HuH-7 (cell line): ENCODE results near the gene RNF168.
"Not testable (repeated sequence)": the region's sequence is repeated elsewhere in the genome, so short reads cannot be mapped to it uniquely, and the experiment has no call there.

Experiments used
- DNase-seq: peaks from one replicate; pipeline ENCODE4 v3.0.0; 2011; ENCODE audit warnings: low spot score

The RNF168 gene

GRCh38 chr3:196514913-196515621, 11.5 kb upstream of the RNF168 start, which contains the start of gene SMCO1:
TSS of gene SMCO1 (minus strand) at chr3:196515346. CDS start at chr3:196515209, 137 bp downstream.
- DNase-seq, result no peak

DNA sequence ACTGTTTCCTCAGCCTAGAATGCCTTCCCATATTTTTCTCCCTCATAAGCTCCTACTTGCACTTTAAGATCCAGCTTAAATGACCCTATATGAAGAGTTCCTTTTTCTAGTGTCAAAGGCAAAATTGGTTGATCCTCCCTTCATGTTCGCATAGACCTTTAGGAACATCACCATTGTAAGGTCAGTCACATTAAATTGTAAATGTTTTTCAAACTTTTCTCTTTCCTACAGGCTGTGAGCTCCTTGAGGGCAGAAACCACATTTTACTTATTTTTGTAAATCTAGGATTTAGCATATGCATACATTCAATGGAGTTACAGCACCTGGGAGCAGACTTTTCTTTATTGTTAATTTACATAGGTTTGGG, 10.8 kb upstream of the RNF168 start:
- DNase-seq, result no peak

GRCh38 chr3:196513697-196514349, 10.3 kb upstream of the RNF168 start:
- DNase-seq, result no peak

DNA sequence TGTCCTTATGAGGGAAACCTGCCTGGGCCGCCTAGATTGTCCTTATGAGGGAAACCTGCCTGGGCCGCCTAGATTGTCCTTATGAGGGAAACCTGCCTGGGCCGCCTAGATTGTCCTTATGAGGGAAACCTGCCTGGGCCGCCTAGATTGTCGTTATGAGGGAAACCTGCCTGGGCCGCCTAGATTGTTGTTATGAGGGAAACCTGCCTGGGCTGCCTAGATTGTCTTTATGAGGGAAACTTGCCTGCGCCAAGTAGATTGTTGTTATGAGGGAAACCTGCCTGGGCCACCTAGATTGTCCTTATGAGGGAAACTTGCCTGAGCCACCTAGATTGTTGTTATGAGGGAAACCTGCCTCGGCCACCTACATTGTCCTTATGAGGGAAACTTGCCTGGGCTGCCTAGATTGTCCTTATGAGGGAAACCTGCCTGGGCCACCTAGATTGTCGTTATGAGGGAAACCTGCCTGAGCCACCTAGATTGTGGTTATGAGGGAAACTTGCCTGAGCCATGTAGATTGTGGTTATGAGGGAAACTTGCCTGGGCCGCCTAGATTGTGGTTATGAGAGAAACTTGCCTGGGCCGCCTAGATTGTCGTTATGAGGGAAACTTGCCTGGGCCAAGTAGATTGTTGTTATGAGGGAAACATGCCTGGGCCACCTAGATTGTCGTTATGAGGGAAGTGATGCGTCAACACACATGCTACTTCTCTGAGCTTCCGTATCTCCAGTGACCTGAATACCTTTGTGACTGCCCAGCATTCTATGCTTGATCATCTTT, 8.3 kb upstream of the RNF168 start:
- DNase-seq, result not testable (repeated sequence)

DNA sequence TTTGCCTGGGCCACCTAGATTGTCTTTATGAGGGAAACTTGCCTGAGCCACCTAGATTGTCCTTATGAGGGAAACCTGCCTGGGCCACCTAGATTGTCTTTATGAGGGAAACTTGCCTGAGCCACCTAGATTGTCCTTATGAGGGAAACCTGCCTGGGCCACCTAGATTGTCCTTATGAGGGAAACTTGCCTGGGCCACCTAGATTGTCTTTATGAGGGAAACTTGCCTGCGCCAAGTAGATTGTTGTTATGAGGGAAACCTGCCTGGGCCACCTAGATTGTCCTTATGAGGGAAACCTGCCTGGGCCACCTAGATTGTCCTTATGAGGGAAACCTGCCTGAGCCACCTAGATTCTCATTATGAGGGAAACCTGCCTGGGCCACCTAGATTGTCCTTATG, 7.5 kb upstream of the RNF168 start:
- DNase-seq, result not testable (repeated sequence)

DNA sequence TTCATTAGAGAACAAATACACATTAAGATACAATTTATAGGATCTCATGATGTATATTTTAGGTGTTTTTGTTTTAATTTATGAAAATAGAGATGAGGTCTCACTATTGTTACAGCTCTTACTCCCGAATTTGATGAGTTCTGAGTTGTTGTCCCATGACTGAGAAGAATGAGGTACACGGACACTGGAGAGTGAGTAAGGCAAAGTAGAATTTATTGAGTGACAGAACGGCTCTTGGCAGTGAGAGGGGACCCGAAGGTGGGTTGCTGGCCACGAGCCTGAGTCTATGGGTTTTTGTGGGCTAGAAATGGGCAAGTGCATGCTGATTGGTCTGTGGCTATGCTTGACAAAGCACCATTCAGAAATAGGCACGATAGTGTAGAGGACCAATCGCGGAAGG, 3.1 kb upstream of the RNF168 start:
- no peak for DNase-seq

- no peak for DNase-seq
These were observed 988 bp upstream of the RNF168 start for GRCh38 chr3:196504556-196504955.

DNA sequence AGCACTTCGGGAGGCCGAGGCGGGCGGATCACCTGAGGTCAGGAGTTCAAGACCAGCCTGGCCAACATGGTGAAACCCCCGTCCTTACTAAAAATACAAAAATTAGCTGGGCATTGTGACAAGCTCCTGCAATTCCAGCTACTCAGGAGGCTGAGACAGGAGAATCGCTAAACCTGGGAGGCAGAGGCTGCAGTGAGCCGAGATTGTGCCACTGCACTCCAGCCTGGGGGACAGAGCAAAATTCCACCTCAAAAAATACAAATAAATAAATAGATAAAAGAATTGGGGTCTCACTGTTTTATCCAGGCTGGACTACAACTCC, 470 bp upstream of the RNF168 start:
- DNase-seq, result not testable (repeated sequence)

DNA sequence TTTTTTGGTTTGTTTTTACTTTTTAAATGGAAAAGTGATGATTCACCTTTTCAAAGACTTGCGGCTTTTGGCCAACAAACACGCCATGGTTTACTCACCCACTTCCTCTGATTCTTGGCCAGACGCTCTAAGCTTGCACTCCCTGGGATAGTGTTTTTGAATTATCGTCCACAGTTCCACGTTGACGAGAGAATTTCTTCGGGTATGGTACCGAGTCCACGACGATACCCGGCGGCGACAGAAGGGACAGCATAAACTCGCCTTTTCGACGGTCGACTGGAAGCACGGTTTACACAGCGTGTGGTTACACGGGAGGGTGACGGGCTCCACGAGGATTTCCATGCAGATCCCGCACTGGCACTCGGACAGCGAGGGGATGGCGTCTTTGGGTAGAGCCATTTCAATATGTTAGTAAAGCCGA, 783 bp downstream of the RNF168 start:
- DNase-seq, result peak; percentile 43

DNA sequence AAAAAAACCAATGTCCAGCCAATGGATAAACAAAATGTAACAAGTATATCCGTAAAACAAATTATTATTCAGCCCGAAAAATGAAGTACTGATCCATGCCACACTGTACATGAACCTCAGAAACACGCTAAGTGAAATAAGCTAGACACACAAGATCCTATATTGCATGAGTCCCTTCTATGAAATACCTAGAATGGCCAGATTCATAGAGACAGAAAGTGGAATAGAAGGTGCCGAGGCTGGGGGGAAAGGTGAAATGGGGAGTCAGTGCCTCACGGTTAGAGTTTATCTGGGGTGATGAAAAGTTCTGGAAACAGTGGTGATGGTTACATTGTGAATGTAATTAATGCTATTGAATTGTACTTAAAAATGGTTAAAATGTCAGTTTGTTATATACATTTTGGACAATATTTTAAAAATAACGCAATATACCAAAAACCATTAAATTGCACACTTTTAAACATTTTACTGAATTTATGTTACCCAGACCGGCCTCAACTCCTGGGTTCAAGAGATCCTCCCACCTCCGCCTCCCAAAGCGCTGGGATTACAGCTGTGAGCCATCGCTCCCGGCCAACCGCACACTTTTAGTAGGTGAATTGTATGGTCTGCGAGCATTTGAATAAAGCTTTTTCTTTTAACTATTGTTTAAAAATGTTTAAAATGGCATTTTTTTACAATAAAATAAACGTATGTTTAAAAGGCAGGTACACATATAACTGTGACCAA, 2.1 kb downstream of the RNF168 start:
- no peak for DNase-seq

- no peak for DNase-seq
These were observed 3.6 kb downstream of the RNF168 start for GRCh38 chr3:196499807-196500524.

DNA sequence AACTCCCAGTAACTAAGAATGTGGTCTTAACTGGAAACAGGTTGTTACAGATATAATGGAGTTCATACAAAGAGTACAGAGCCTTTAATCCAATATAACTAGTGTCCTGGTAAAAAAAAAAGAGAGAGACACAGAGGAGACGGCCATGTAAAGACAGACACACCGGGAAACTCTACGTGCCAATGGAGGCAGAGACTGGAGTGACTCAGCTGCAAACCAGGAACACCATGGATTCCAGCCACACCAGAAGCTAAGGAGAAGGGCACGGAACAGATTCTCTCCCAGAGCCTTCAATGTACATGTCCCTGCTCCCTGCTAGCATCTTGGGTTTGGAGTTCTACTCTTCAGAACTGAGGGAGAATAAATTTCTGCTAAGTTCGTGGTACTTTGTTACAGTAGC, 4.5 kb downstream of the RNF168 start:
- no peak for DNase-seq

DNA sequence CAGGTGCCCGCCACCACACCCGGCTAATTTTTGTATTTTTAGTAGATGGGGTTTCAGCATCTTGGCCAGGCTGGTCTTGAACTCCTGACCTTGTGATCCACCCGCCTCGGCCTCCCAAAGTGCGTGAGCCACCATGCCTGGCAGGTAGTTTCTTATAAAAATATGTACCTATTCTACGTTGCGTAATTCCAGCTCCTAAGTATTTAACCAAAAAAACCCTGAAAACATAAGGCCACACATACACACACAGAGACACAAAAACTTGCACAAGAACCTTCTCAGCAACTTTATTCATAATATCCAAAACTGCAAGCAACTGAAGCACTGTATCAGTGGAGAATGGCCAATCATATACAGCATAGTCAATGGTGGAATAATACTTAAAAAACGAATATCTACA, 5.3 kb downstream of the RNF168 start:
- DNase-seq, result no peak

- no peak for DNase-seq
These were observed 7.4 kb downstream of the RNF168 start for GRCh38 chr3:196496183-196496582.

DNA sequence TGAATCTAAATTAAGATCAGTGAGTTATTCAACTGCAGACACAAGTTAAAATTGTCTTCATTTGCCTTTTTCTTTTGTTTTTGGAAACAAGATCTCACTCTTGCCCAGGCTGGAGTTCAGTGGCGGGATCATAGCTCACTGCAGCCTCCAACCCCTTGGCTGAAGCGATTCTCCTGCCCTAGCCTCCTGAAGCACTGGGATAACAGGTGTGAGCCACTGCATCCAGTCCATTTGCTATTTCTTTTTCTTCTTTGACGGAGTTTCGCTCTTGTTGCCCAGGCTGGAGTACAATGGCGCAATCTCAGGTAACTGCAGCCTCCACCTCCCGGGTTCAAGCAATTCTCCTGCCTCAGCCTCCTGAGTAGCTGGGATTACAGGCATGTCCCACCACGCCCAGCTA, 10.3 kb downstream of the RNF168 start:
- no peak for DNase-seq

- no peak for DNase-seq
These were observed 11.5 kb downstream of the RNF168 start for GRCh38 chr3:196492080-196492479.

DNA sequence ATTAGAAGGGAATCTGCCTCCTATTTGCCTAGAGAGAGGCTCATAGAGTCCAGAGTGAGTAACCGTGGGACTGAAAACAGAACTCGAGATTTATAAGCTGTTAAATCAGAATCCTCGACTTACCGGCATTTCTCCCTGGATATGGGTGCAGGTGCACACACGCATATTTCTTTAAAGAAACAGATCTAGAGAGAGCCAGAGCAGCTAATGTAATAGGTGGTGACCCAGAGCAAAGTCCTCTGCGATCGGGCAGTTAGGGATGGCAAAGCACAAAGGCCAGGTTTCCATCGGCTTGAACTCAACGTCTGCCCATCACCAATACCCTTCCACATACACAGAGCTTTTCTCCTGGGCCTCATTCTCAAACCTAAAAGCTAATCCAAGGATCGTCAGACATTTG, 13.8 kb downstream of the RNF168 start:
- no peak for DNase-seq

DNA sequence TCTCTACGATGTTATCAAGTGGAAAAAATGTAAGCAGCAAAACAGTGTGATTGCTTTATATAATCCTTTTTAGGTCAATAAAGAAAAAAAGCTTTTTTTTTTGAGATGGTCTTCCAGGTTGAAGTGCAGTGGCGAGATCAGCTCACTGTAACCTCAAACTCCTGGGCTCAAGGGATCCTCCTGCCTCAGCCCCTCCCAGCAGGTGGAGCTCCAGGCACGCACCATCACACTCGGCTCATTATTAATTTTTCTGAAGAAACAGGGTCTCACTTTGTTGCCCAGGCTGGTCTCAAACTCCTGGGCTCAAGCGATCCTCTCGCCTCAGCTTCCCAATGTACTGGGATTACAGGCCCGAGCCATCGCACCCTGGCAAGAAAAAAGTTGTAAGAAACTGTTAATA, 17.3 kb downstream of the RNF168 start:
- no peak for DNase-seq

- DNase-seq, result no peak
These were observed 25.9 kb downstream of the RNF168 start for GRCh38 chr3:196477678-196478077.

GRCh38 chr3:196472286-196472685, 31.3 kb downstream of the RNF168 start:
- no peak for DNase-seq

- no peak for DNase-seq
These were observed 32.0 kb downstream of the RNF168 start for GRCh38 chr3:196471551-196471950.

DNA sequence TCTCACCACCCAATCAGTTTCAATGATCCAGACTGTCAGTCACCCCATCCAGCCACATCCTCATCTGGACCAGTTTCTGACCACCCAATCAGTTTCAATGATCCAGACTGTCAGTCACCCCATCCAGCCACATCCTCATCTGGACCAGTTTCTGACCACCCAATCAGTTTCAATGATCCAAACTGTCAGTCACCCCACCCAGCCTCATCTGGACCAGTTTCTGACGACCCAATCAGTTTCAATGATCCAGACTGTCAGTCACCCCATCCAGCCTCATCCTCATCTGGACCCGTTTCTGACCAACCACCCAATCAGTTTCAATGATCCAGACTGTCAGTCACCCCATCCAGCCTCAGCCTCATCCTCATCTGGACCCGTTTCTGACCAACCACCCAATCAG, 33.4 kb downstream of the RNF168 start:
- not testable (repeated sequence) for DNase-seq
